H9 (cell line): ENCODE measurements around the gene IL18R1. TPM values are rescaled to one million over a fixed set of nuclear protein-coding genes. Genes with fewer than 3 reads are reported as not detected.

ENCODE experiments used
- DNase-seq: peaks from one replicate; pipeline ENCODE4 v3.0.0-alpha.2; 2017
- H2AFZ ChIP-seq: one replicate; pipeline ENCODE4 v1.6.1; 2013; ENCODE audit warnings: mild to moderate bottlenecking, low read length, control low read depth, moderate library complexity
- H2AK5ac ChIP-seq: 2 replicates; pipeline ENCODE4 v1.6.1; 2013; ENCODE audit warnings: low read length, control low read depth, mixed read lengths; ENCODE audit not compliant: insufficient read length
- H2BK120ac ChIP-seq: one replicate; pipeline ENCODE4 v1.6.1; 2013; ENCODE audit warnings: low read depth, mild to moderate bottlenecking, low read length, control low read depth, inconsistent platforms; ENCODE audit not compliant: poor library complexity, severe bottlenecking
- H2BK12ac ChIP-seq: 2 replicates; pipeline ENCODE4 v1.6.1; 2013; ENCODE audit warnings: low read length, control low read depth, mixed read lengths, low read depth; ENCODE audit not compliant: insufficient read length
- H2BK15ac ChIP-seq: 2 replicates; pipeline ENCODE4 v1.6.1; 2013; ENCODE audit warnings: low read depth, low read length, control low read depth
- H2BK20ac ChIP-seq: one replicate; pipeline ENCODE4 v1.6.1; 2013; ENCODE audit warnings: low read depth, mild to moderate bottlenecking, low read length, control low read depth, inconsistent platforms; ENCODE audit not compliant: poor library complexity, severe bottlenecking
- H2BK5ac ChIP-seq: 2 replicates; pipeline ENCODE4 v1.6.1; 2013; ENCODE audit warnings: low read length, control low read depth, mixed read lengths; ENCODE audit not compliant: insufficient read length
- H3K14ac ChIP-seq: 2 replicates; pipeline ENCODE4 v1.6.1; 2013; ENCODE audit warnings: low read length, control low read depth; ENCODE audit not compliant: insufficient read depth
- H3K18ac ChIP-seq: 2 replicates; pipeline ENCODE4 v1.6.1; 2013; ENCODE audit warnings: low read depth, mild to moderate bottlenecking, mixed read lengths, low read length, control low read depth; ENCODE audit not compliant: insufficient read length
- H3K23ac ChIP-seq: 2 replicates; pipeline ENCODE4 v1.6.1; 2013; ENCODE audit warnings: low read length, control low read depth, mixed read lengths, low read depth; ENCODE audit not compliant: insufficient read length
- H3K23me2 ChIP-seq: 2 replicates; pipeline ENCODE4 v1.6.1; 2013; ENCODE audit warnings: low read depth, mild to moderate bottlenecking, mixed read lengths, low read length, control low read depth; ENCODE audit not compliant: insufficient read length, poor library complexity, severe bottlenecking
- H3K27ac ChIP-seq: 2 replicates; pipeline ENCODE4 v1.5.1; 2013; ENCODE audit warnings: low read length, control low read depth, mixed read lengths, low read depth; ENCODE audit not compliant: insufficient read length
- H3K27me3 ChIP-seq: 2 replicates; pipeline ENCODE4 v1.6.1; 2013; ENCODE audit warnings: low read length, control low read depth, inconsistent platforms; ENCODE audit not compliant: insufficient read depth
- H3K4ac ChIP-seq: 2 replicates; pipeline ENCODE4 v1.6.1; 2013; ENCODE audit warnings: low read depth, mild to moderate bottlenecking, control low read depth, inconsistent platforms, low read length, moderate library complexity
- H3K4me1 ChIP-seq: 2 replicates; pipeline ENCODE4 v1.6.1; 2013; ENCODE audit warnings: low read length, control low read depth, inconsistent platforms; ENCODE audit not compliant: insufficient read depth
- H3K4me2 ChIP-seq: 2 replicates; pipeline ENCODE4 v1.6.1; 2013; ENCODE audit warnings: low read length, control low read depth, mixed read lengths; ENCODE audit not compliant: insufficient read length, insufficient read depth
- H3K56ac ChIP-seq: 2 replicates; pipeline ENCODE4 v1.6.1; 2013; ENCODE audit warnings: low read depth, mild to moderate bottlenecking, mixed read lengths, low read length, control low read depth; ENCODE audit not compliant: insufficient read length
- H3K79me1 ChIP-seq: 2 replicates; pipeline ENCODE4 v1.6.1; 2013; ENCODE audit warnings: low read depth, mild to moderate bottlenecking, moderate library complexity, low read length, control low read depth, inconsistent platforms; ENCODE audit not compliant: insufficient read depth, poor library complexity, severe bottlenecking
- H3K79me2 ChIP-seq: 2 replicates; pipeline ENCODE4 v1.6.1; 2013; ENCODE audit warnings: low read length, control low read depth, inconsistent platforms; ENCODE audit not compliant: insufficient read depth
- H3K9ac ChIP-seq: 2 replicates; pipeline ENCODE4 v1.6.1; 2013; ENCODE audit warnings: low read length, control low read depth, mixed read lengths; ENCODE audit not compliant: insufficient read length; ENCODE audit errors: extremely low read depth
- H3K9me3 ChIP-seq: one replicate; pipeline ENCODE4 v1.6.1; 2013; ENCODE audit warnings: low read depth, low read length, inconsistent platforms; ENCODE audit not compliant: control insufficient read depth
- H3T11ph ChIP-seq: one replicate; pipeline ENCODE4 v1.6.1; 2013; ENCODE audit warnings: mild to moderate bottlenecking, low read length, control low read depth, inconsistent platforms
- H4K20me1 ChIP-seq: one replicate; pipeline ENCODE4 v1.6.1; 2013; ENCODE audit not compliant: control insufficient read depth, insufficient read length, insufficient read depth
- H4K5ac ChIP-seq: 2 replicates; pipeline ENCODE4 v1.6.1; 2013; ENCODE audit warnings: low read depth, mild to moderate bottlenecking, mixed read lengths, low read length, control low read depth; ENCODE audit not compliant: insufficient read length
- H4K8ac ChIP-seq: replicated peaks from 2 replicates; pipeline ENCODE4 v1.6.1; 2013; ENCODE audit warnings: low read length, control low read depth, mixed read lengths, low read depth; ENCODE audit not compliant: insufficient read length
- H4K91ac ChIP-seq: 2 replicates; pipeline ENCODE4 v1.6.1; 2013; ENCODE audit warnings: low read depth, mild to moderate bottlenecking, moderate library complexity, mixed read lengths, low read length, control low read depth; ENCODE audit not compliant: insufficient read length
- H3K27ac Mint-ChIP-seq, 3 experiments: 2 replicates in 2 of 3; 3 replicates in 1 of 3; pipeline ENCODE4 v1.8.0; 2020 to 2021; ENCODE audit warnings: mixed read lengths in 3 of 3, mild to moderate bottlenecking in 1 of 3, moderate library complexity in 1 of 3
- H3K27me3 Mint-ChIP-seq: 2 replicates; pipeline ENCODE4 v1.8.0; 2021; ENCODE audit warnings: low read depth, mild to moderate bottlenecking, moderate library complexity, mixed read lengths
- H3K36me3 Mint-ChIP-seq, 3 experiments: 2 replicates in 2 of 3; 3 replicates in 1 of 3; pipeline ENCODE4 v1.8.0; 2020 to 2021; ENCODE audit warnings: low read depth in 3 of 3, mixed read lengths in 3 of 3; ENCODE audit not compliant: insufficient read depth in 1 of 3
- H3K4me1 Mint-ChIP-seq, 2 experiments: 2 replicates each; pipeline ENCODE4 v1.8.0; 2020; ENCODE audit warnings: mixed read lengths in 2 of 2
- H3K4me3 Mint-ChIP-seq, 2 experiments: 2 replicates in 1 of 2; 3 replicates in 1 of 2; pipeline ENCODE4 v1.8.0; 2020 to 2021; ENCODE audit warnings: mild to moderate bottlenecking in 2 of 2, mixed read lengths in 2 of 2, moderate library complexity in 1 of 2
- H3K9me3 Mint-ChIP-seq, 2 experiments: 2 replicates in 1 of 2; 3 replicates in 1 of 2; pipeline ENCODE4 v1.8.0; 2020; ENCODE audit warnings: mild to moderate bottlenecking in 2 of 2, mixed read lengths in 2 of 2, moderate library complexity in 1 of 2
- CTCF ChIP-seq: fragments of 200-600 bp; sonication (generic); conservative IDR thresholded peaks from 3 replicates; pipeline ENCODE4 v1.8.0; 2021; ENCODE audit warnings: antibody characterized with exemption, mild to moderate bottlenecking
- WGBS: extraction: QIAGEN DNeasy Blood & Tissue Kit; methylation state at CpG from one replicate; pipeline ENCODE4 v1.1.7; 2013; ENCODE audit warnings: missing lambda C conversion rate, low lambda C conversion rate, mixed read lengths; ENCODE audit not compliant: insufficient read length; ENCODE audit errors: extremely low coverage; 5-methylcytosine and 5-hydroxymethylcytosine counted together
- total RNA-seq: library from RNA; stranded (reverse); gene quantifications from 2 replicates; pipeline ENCODE4 v1.2.1, GENCODE V29; 2021

Gene IL18R1
- total RNA-seq, 1 experiment from 2014 or later = not detected

DNA sequence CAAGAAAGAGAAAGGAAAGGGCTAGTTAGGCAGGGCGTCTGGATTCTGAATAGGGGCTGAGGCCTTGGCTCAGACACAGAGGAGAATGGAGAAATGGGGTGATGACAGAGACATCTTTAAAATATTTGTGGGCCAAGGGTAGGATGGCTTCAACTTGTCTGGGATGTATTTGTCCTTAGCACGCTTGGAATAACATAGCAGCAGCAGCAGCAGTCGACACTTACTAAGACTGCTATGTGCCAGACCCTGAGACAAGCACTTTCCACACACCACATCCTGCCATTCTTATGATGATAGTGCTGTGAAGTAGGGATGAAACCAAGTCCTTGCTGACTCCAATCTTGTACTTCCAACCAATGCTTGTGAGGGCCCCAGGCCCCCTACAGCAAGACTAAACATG lies 41.6 kb upstream of the IL18R1 start:
- Histone ChIP-seq H3T11ph (no peak overlapping the region), H3K79me1 (no peaks in the 10 kb centered on the region), H3K4me1 (no peaks in the 10 kb centered on the region), H4K91ac (no peak overlapping the region), H3K4me2 (no peak overlapping the region), H3K27ac (no peak overlapping the region), H4K20me1 (no peaks in the 10 kb centered on the region), H2BK12ac (no peak overlapping the region), H2BK120ac (no peak overlapping the region), H2BK15ac (no peak overlapping the region), H3K56ac (peak overlapping the region; percentile 22), H2BK5ac (no peak overlapping the region), H2BK20ac (no peak overlapping the region), H2AFZ (no peak overlapping the region), H3K4ac (no peak overlapping the region), H3K9ac (no peak overlapping the region), H4K8ac (peak overlapping the region; percentile 53), H3K23me2 (no peaks in the 10 kb centered on the region), H3K23ac (no peak overlapping the region), H3K18ac (no peak overlapping the region), H4K5ac (no peak overlapping the region), H3K14ac (no peak overlapping the region), H2AK5ac (no peak overlapping the region), H3K9me3 (no peaks in the 10 kb centered on the region), H3K79me2 (no peaks in the 10 kb centered on the region), H3K27me3 (no peaks in the 10 kb centered on the region)
- Mint-ChIP-seq H3K27ac (no peak overlapping the region), H3K27me3 (peaks cover under 1% of the 10 kb centered on the region; the same call in 1 of the 2 replicates), H3K4me1 (no peaks in the 10 kb centered on the region), H3K36me3 (0 out of 7 replicates have a peak, but pooled peaks cover 0 to 2% (median 0%) of the 10 kb centered on the region in 3 experiments), H3K9me3 (peaks cover 0 to 6% of the 10 kb centered on the region in 2 experiments; a peak in 4 of 5 replicates), H3K4me3 (no peak overlapping the region)
- DNase-seq = no peak
- no peak for TF ChIP-seq CTCF
- no CpG with 5 or more reads among the region's 3 CpGs for WGBS
